ENCODE data around the gene CNPY2. TPM values are rescaled to one million over a fixed set of nuclear protein-coding genes. Genes with fewer than 3 reads are reported as not detected.

Gene CNPY2
- total RNA-seq, 1 donor from 2014 or later = 93.3 TPM

- no peak for ATAC-seq
- no peak for DNase-seq (ENCODE audit: low spot score)
These were observed 54.1 kb downstream of the CNPY2 start for GRCh38 chr12:56261503-56262232.

DNA sequence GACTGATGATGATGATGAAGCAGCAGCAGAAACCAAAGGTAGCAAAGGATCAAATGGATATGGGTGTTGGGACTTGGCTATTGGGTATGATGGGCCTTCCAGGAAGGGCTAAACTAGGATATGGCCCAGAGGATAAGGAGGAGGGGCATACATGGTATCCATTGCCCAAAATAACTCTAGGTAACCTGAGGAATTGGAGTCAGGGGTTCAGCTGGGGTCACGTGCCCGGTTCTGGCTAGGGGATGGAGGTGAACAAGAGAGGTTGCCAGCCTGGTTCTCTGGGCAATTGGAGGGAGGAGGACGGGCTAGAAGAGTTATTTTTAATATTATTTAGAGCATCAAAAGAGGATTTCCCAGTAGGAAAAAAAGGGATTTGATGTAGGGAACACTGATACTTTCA, 54.9 kb downstream of the CNPY2 start:
- DNase-seq (ENCODE audit: low spot score) (no peak), ATAC-seq (no peak)

DNA sequence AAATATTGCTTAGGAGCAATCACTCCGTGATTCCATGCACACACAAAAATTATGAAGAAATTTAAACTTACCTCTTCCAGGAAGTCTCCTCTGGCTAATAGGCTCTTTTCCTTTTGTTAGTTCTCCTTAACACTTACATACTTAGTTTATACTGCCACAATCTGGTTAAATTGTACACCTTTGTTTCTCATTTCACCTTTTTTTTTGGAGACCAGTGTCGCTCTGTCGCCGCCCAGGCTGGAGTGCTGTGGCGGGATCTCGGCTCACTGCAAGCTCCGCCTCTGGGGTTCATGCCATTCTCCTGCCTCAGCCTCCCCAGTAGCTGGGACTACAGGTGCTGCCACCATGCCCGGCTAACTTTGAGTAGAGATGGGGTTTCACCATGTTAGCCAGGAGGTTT, 55.4 kb downstream of the CNPY2 start:
- DNase-seq (ENCODE audit: low spot score) = no peak

More for the DNA sequence above, 55.4 kb downstream of the CNPY2 start:
- ATAC-seq = no peak

Other genes with a start within 250 kb of the CNPY2 start
- gene ERBB3, start 235.8 kb downstream of the CNPY2 start, total RNA-seq = 93.2 TPM
- gene PA2G4, start 211.4 kb downstream of the CNPY2 start, total RNA-seq = 32.3 TPM
- 1,359 TPM for gene RPL41, start 199.4 kb downstream of the CNPY2 start, total RNA-seq
- 4.6 TPM for gene ZC3H10, start 197.7 kb downstream of the CNPY2 start, total RNA-seq
- 62.2 TPM for gene ESYT1, start 187.7 kb downstream of the CNPY2 start, total RNA-seq
- 6.5 TPM for gene MYL6B, start 163.4 kb downstream of the CNPY2 start, total RNA-seq
- 376 TPM for gene MYL6, start 157.6 kb downstream of the CNPY2 start, total RNA-seq
- gene SMARCC2, start 126.5 kb downstream of the CNPY2 start, total RNA-seq = 27.6 TPM
- gene RNF41, start 94.1 kb downstream of the CNPY2 start, total RNA-seq = 13.2 TPM
- gene NABP2, start 91.6 kb downstream of the CNPY2 start, total RNA-seq = 16.0 TPM
- gene SLC39A5, start 85.9 kb downstream of the CNPY2 start, total RNA-seq = 227 TPM
- 12.9 TPM for gene ANKRD52, start 57.6 kb downstream of the CNPY2 start, total RNA-seq
- 24.8 TPM for gene COQ10A, start 49.0 kb downstream of the CNPY2 start, total RNA-seq
- 67.4 TPM for gene CS, start 15.7 kb downstream of the CNPY2 start, total RNA-seq
- 86.0 TPM for gene PAN2, start 18.0 kb upstream of the CNPY2 start, total RNA-seq
- gene IL23A, start 22.9 kb upstream of the CNPY2 start, total RNA-seq = 0.43 TPM
- 95.5 TPM for gene STAT2, start 44.1 kb upstream of the CNPY2 start, total RNA-seq
- 188 TPM for gene APOF, start 46.9 kb upstream of the CNPY2 start, total RNA-seq
- gene TIMELESS, start 133.4 kb upstream of the CNPY2 start, total RNA-seq = 8.6 TPM
- 0.60 TPM for gene MIP, start 138.7 kb upstream of the CNPY2 start, total RNA-seq
- gene SPRYD4, start 152.6 kb upstream of the CNPY2 start, total RNA-seq = 9.4 TPM
- gene GLS2, start 172.2 kb upstream of the CNPY2 start, total RNA-seq = 251 TPM
- gene RBMS2, start 205.8 kb upstream of the CNPY2 start, total RNA-seq = 6.6 TPM